Neural progenitor cell (in vitro differentiated cells): Measurements from ENCODE around the gene PDCD6IP.

ENCODE experiments used
- CTCF ChIP-seq: fragments of 200-600 bp; sonication (generic); IDR thresholded peaks from 2 replicates; pipeline ENCODE4 v1.5.1; 2017; ENCODE audit warnings: antibody characterized with exemption, mild to moderate bottlenecking
- EZH2 ChIP-seq: fragments of 200-600 bp; sonication (generic); IDR thresholded peaks from 2 replicates; pipeline ENCODE4 v1.6.1; 2017; ENCODE audit warnings: antibody characterized with exemption, mild to moderate bottlenecking, moderate library complexity
- EZH2phosphoT487 ChIP-seq: fragments of 200-600 bp; sonication (generic); IDR thresholded peaks from 2 replicates; pipeline ENCODE4 v1.6.1; 2017; ENCODE audit warnings: antibody characterized with exemption

- no peak for TF ChIP-seq CTCF
- no peak for TF ChIP-seq EZH2phosphoT487
- TF ChIP-seq EZH2: no peak
These were observed 81.1 kb downstream of the PDCD6IP start for GRCh38 chr3:33879540-33879939.
